GM18951 (cell line): ENCODE results near the gene SQOR.

Experiments used
- POLR2A ChIP-seq: IDR thresholded peaks from 4 replicates; pipeline ENCODE4 v1.6.1; 2011; ENCODE audit warnings: mild to moderate bottlenecking; ENCODE audit not compliant: insufficient read length, insufficient read depth; ENCODE audit errors: extremely low read depth
- in situ Hi-C: fragments of 300-500 bp; cut with MboI; formaldehyde crosslinking; loops from one replicate; pipeline ENCODE4 v1.12.0; 2022; ENCODE audit warnings: low sequenced_read_pairs, mixed read lengths, inconsistent platforms; ENCODE audit not compliant: unreplicated experiment

SQOR gene

GRCh38 chr15:45677797-45678196 is 43.0 kb downstream of the SQOR start:
- in situ Hi-C loops: no loop called here
- no peak for TF ChIP-seq POLR2A

GRCh38 chr15:45678459-45679178 is 43.8 kb downstream of the SQOR start:
- in situ Hi-C loops: no loop called here
- TF ChIP-seq POLR2A: no peak

DNA sequence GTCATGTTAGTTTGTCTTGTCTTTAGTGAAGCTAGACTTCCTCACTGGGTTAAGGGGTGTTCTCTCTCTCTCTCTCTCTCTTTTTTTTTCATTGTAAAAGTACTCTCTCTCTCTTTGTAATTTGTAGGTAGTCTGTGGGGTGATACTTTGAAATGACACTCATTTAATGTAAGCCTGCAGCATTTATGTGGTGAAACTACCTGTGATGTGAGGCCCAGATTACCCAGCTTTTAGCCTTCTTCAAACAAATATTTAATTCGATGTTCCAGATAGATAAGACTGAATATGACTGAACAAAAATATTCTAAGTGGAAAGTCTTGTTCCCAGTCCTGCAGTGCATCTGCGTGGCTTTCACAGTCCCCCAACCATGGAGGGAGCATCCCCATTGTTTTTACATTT is 49.7 kb downstream of the SQOR start:
- no peak for TF ChIP-seq POLR2A
- in situ Hi-C loops: no loop called here

DNA sequence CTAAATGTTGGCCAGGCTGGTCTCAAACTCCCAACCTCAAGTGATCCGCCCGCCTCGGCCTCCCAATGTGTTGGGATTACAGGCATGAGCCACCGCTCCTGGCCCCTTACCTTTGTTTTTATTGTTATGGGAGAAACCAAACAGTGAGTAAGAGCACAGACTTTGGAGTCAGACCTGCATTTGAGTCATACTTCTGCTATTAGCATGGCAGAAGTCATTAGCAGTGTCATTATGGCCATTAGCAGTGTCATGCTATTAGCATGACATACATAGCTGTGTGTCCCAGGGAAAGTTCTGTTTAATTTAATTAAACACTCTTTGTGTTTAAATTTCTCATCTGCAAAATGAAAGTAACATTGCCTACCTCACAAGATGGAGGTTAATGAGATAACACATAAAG is 54.8 kb downstream of the SQOR start:
- no peak for TF ChIP-seq POLR2A
- in situ Hi-C loops: no loop called here

DNA sequence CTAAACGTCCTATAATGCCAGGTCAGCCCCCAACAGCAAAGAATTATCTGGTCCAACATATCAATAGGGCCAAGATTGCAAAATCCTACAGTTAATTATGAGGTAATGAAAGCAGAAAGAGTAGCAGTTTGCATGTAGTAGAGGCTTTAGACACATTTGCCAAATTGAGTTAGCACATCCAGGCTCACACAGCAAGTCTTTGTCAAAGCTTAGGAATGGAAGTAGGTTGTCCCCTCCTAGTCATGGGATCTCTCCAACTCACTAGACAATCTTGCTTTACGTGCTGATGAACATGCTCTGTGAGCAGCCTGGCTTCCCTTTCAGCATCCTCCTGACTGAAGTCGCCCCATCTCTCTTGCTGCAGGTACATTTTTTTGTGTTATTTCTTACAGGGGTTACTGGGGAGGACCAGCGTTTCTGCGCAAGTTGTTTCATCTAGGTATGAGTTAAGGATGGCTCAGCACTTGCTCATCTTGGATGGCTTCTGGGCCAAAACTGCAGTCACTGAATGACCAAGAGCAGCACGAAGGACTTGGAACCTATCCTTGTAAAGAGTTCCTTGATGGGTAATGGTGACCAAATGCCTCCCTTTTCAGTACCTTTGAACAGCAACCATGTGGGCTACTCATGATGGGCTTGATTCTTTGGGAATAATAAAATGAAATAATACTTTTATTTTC is 55.9 kb downstream of the SQOR start:
- TF ChIP-seq POLR2A: no peak
- in situ Hi-C loops: no loop called here

DNA sequence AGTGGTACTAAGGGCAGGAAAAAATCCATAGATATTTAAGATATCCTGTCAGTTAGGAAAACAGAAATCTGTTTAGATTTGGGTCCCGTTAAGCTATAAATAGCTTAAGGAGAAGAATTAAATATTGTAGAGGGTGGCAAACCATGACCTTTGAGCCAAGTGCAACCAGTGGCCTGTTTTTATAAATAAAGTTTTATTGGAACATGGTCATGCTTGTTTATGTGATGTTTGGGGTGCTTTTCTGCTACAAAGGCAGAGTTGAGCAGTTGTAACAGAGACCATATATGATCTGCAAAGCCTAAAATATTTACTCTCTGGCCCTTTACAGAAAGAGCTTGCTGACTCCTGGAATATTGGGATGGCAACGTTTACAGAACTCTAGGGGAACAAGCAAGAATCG is 66.3 kb downstream of the SQOR start:
- TF ChIP-seq POLR2A: no peak
- in situ Hi-C loops: loop anchor here (25.0 kb wide), 1 partner anchor 611 kb away; no protein-coding TSS in a partner anchor

GRCh38 chr15:45702041-45702440 is 67.2 kb downstream of the SQOR start:
- in situ Hi-C loops: loop anchor here (25.0 kb wide), 1 partner anchor 610 kb away; no protein-coding TSS in a partner anchor

GRCh38 chr15:45703670-45704328 is 69.0 kb downstream of the SQOR start:
- TF ChIP-seq POLR2A: no peak
- in situ Hi-C loops: loop anchor here (25.0 kb wide), 1 partner anchor 609 kb away; no protein-coding TSS in a partner anchor

More at GRCh38 chr15:45702041-45702440, 67.2 kb downstream of the SQOR start:
- TF ChIP-seq POLR2A: no peak

GRCh38 chr15:45704329-45705249 is 69.8 kb downstream of the SQOR start:
- in situ Hi-C loops: loop anchor here (25.0 kb wide), 1 partner anchor 608 kb away; no protein-coding TSS in a partner anchor
- TF ChIP-seq POLR2A: no peak

- no peak for TF ChIP-seq POLR2A
- in situ Hi-C loops: loop anchor here (25.0 kb wide), 1 partner anchor 607 kb away; no protein-coding TSS in a partner anchor
Observed at GRCh38 chr15:45705510-45706473, 71.0 kb downstream of the SQOR start.

GRCh38 chr15:45710657-45711056 is 75.8 kb downstream of the SQOR start:
- in situ Hi-C loops: loop anchor here (25.0 kb wide), 1 partner anchor 602 kb away; no protein-coding TSS in a partner anchor
- TF ChIP-seq POLR2A: no peak
